GM19239 (cell line): ENCODE results near the gene CDC42BPA.
A peak's percentile ranks its signal among the peaks of the same experiment; 100 is the strongest.
"Not testable (repeated sequence)": the region's sequence is repeated elsewhere in the genome, so short reads cannot be mapped to it uniquely, and the experiment has no call there.

Source experiments
- DNase-seq: peaks from one replicate; pipeline ENCODE4 v3.0.0; 2011; ENCODE audit warnings: low spot score; ENCODE audit not compliant: insufficient read length
- FAIRE-seq: peaks from 2 replicates; lab custom pipeline; 2011; peaks lifted over from hg19 to GRCh38; lab: Jason Lieb, UNC

CDC42BPA gene

GRCh38 chr1:227033880-227034279 lies 284.4 kb downstream of the CDC42BPA start:
- no peak for FAIRE-seq
- no peak for DNase-seq

DNA sequence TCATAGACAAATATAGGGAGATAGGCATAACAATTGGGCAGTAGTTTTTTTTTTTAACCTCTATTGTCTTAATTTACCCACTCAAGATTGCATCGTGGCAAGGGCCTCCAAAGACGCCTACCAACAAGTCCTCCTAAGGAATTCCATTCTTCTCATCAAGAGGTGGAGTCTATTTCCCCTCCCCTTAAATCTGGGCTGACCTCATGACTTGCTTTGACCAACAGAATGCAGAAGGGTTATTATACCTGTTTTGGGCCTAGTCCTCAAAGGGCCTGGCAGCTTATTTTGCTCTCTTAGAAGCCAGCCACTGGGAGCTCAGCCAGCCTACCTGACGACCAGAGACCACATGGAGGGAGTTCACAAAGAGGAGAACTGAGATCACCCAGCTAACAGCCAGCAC lies 285.9 kb downstream of the CDC42BPA start:
- FAIRE-seq (no peak), DNase-seq (no peak)

DNA sequence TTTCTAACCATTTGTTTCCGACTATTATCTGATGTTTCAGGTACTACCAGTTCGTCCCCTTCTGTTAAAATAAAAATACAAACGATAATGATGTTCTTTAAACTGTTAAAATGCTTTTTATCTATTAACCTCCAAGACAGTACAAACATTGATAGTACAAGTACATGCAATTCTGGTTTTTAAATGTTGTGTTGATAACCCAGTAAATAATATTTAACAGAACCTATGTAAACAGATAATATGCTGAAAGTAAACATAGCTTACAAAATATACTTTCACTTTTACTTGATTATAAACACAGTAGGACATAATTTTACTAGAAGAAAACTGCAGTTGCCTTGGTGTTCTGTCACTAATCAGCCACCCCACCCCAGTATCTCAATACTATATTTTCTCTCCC lies 301.3 kb downstream of the CDC42BPA start:
- FAIRE-seq, result no peak
- DNase-seq, result no peak

- DNase-seq, result no peak
Observed at GRCh38 chr1:227010645-227011044, 307.6 kb downstream of the CDC42BPA start.

GRCh38 chr1:227009937-227010336 lies 308.4 kb downstream of the CDC42BPA start:
- FAIRE-seq (no peak), DNase-seq (no peak)

More at GRCh38 chr1:227010645-227011044, 307.6 kb downstream of the CDC42BPA start:
- FAIRE-seq, result no peak

- FAIRE-seq, result no peak
- no peak for DNase-seq
Observed at GRCh38 chr1:227006226-227006796, 312.0 kb downstream of the CDC42BPA start.

DNA sequence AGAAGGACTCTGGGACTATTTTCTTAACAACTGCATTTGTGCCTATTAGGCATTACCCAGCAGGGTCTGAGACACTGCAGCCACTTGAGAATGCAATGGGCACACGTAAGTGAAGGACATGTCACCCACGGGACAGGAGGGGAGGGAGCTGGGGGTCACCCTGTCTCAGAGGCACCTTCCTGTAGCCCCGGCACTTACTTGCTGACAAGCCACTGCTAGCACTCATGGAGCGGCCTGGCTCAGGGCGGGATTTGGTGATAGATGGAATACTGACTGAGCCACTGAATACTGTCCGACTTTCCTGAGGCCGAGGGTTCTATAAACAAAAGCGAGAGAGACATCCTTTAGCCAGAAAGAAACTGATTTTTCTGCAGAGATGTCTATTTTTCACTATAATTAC lies 313.5 kb downstream of the CDC42BPA start:
- DNase-seq (no peak), FAIRE-seq (no peak)

GRCh38 chr1:227003165-227003564 lies 315.1 kb downstream of the CDC42BPA start:
- FAIRE-seq (no peak), DNase-seq (no peak)

- FAIRE-seq, result no peak
- no peak for DNase-seq
Observed at GRCh38 chr1:227002531-227003049, 315.7 kb downstream of the CDC42BPA start.

DNA sequence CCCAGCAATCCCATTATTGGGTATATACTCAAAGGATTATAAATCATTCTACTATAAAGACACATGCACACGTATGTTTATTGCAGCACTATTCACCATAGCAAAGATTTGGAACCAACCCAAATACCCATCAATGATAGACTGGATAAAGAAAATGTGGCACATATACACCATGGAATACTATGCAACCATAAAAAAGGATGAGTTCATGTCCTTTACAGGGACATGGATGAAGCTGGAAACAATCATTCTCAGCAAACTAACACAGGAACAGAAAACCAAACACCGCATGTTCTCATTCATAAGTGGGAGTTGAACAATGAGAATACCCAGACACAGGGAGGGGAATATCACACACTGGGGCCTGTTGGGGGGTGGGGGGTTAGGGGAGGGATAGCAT lies 318.7 kb downstream of the CDC42BPA start:
- DNase-seq, FAIRE-seq: not testable (repeated sequence)

DNA sequence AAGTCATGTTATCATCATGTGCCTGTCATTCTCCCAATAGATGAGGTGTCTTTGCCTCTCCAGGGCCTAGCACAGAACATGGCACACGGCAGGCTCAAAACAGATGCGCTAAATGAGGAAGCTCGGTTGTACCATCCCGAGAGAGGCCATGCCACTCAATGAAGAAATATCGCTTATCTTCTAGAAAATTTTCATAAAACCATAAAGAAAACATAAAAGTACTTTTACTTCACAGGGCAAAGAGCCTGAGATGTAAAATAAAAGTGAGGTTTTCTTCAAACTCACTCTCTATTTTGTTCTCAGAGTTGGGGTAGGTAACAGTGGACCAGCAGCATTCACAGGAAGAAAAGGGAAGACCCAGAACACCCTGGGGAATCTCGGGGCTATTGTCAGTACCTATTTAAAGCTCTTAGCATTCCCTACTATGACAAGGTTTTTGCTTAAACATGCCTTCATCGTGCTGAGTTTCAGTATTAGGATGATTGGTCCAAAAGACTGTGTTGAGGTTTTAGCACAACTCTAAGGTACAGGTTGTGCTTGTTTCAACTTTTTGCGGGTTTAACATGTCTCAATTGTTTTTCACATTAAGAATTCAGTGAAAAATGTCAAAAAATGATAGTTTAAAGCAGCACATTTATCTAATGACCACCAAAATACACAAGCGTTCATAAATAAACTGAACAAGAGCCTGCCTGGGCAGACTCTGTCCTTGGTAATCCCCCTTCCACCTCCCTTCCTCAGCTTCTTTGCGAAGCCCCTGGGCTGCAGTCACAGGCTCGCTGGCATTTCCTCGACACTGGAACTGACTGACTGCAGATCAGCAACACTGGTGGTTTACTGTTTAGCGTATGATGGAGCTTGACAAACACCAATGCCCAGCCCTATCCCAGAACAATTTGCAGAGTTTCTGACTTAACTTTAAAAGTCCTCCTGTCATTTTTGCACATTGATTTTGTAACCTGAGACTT lies 322.6 kb downstream of the CDC42BPA start:
- DNase-seq (no peak), FAIRE-seq (peak; percentile 82)

GRCh38 chr1:226994586-226995364 lies 323.5 kb downstream of the CDC42BPA start:
- no peak for FAIRE-seq
- no peak for DNase-seq

- DNase-seq (no peak), FAIRE-seq (no peak)
Observed at GRCh38 chr1:226993814-226994585, 324.3 kb downstream of the CDC42BPA start.

GRCh38 chr1:226991920-226992319 lies 326.4 kb downstream of the CDC42BPA start:
- FAIRE-seq, result no peak
- DNase-seq, result no peak

DNA sequence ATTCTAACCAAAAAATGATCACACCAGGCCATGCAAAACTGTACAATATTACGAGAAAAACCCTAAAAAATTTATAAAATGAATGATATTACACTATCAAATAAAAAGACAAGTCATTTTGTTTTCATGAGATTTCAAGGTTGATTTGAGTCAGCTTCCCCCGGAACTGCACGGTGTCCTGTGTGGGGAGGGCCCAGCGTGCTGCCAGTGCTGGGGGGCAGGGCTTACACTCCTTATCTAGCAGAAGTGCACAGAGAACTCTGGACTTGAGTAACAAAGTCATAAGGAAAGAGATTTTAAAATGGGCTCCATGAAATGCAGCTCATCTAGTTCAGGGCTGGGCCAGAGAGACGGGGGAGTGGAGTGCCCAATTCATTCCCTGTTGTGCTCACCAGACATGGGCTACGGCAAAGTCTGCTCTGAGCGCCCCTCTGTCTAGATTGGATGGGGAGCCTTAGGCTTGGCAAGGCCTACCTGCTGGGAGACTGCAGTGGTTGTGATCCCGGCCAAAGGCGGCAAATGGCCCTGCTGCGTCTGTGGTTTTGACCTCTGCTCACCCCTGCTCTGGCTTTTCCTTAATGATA lies 328.1 kb downstream of the CDC42BPA start:
- peak; percentile 18 for FAIRE-seq
- DNase-seq, result no peak

DNA sequence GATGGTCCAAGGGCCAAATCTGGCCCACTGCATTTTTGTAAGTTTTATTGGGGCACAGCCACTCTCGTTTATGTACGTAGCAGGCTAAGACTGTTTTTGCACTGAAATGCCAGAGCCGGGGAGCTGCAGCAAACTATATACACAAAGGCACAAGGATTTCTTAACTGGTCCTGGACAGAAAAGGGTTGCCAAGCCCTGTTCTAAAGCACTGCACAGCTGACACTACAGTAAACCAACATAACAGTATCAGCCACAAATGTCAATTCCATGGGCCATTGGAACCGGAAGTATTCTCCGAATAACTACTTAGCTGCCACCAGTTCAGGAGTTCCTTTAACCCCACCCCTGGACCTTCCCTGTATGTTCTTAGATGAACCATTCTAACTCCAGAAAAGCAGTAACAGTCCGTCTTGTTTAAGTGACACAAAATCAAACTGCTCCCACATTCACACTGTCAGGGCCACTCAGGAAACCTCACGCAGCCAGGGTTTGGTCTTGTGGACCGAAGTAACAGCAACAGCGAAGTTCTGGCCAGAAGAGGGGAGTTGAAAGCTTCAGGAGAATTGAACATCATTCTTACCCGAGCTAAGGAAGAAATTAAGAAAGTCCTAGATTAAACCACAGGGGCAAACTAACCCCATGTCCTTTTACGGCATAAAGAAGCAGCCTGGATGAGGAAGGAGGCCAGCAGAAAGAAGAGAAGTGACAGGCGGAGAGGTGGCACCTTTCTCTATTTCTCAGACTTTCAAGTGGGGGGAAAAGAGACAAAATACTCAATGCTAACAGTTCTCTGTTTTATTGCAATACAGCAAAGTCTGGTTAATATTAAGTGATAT lies 329.0 kb downstream of the CDC42BPA start:
- DNase-seq, result no peak
- FAIRE-seq, result no peak

DNA sequence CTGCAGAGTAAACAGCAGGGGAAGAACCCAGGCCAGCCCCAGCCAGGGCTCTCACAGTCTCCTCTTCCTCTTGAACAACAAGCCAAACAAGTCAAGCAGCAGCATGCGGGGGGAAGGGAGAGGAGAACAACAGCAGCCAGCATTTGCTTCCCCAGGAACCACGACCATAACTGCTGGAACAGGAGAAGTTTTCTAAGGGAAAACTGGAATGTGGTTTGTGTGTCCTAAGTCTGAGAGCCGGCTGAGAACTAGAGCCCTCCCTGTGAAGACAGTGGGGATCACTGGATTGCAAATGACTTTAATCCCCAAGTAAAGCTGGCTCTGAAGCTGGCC lies 330.0 kb downstream of the CDC42BPA start:
- FAIRE-seq, result no peak

DNA sequence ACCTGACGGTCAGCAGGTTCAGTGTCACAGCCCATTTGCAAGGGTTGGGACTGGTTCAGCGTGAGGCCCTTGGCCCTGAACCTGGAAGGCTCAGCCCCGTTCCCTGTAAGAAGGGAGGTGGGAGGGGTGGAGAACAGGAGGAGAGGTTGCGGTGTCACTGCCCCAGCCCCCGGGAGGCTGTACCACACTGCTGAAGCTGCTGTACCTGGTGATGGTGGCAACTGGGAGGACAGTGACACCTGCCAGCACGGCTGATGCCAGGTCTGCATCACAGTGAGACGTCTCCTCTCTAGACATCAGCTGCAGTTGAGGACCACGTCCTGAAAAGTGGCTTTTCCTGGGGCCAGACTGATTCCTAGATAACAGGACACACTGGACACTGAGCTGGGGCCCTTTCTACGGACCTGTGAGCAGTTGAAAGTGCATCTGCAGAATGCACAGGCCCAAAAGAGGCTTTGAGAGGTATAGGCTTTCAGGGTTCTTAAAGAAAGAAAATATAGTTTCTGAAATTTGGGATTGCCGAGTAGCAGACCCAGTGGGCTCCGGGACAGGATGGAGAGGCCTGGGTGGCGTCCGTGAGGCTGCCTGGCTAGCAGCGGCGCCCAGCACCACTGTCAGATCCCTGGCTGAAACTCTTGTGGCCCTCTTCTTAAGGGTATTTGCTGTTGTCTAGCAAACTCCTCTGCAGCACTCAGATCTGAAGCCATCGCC lies 330.5 kb downstream of the CDC42BPA start:
- no peak for DNase-seq

More for the DNA sequence above, 330.0 kb downstream of the CDC42BPA start:
- DNase-seq, result no peak

More for the DNA sequence above, 330.5 kb downstream of the CDC42BPA start:
- FAIRE-seq, result no peak
